ENCODE results near the gene SNRNP40. TPM values are rescaled to one million over a fixed set of nuclear protein-coding genes. Genes with fewer than 3 reads are reported as not detected.

SNRNP40 gene
- total and polyA plus RNA-seq, 2 of the 13 experiments (the other 11 are each of a cell fraction or from before 2014, with no cell fraction given) = 51.0 to 147 TPM

DNA sequence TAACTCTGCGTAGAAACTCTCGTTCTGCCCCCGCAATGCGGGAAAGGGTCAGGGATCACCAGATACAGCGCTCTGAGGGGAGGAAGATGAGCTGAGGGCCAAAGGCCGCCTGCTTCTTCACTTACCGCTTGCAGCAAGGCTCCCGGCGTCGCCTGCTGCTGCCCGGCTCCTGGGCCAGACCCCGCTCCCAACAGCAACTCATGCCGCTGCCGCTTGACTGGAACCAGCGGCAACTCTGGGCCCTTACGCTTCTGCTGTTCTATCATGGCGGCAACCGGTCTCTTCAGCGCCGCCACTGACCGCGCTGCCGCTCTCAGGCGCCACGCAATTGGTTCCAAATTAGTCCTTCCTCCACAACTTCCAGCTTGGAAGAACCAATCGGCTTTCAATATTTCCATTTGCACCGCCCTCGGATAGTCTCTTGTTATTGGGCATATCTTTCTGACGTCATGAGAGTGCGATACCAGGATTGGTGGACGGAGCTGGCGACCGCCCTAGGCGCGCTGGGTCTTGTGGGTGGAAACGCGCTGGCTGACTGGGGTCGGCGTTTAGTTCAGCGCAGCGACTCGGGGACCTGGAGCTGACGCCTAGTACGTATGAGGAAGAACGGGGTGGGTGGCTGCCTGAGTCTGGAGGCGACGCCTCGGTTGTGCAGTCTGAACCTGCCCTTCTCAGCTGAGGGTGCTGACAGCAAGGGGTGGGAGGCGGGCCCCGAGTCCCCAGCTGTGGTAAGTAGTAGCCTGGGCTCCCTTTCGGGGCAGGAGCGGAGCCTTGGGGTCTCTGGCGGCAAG, at the start of gene SNRNP40, which contains the start of gene ZCCHC17 (continued):
- TF ChIP-seq ETV6 (CRISPR knock-in tag; conservative IDR thresholded peaks at IDR 0.05) (no peak), MLLT10 (CRISPR knock-in tag; IDR thresholded peaks at IDR 0.05) (no peak), ZNF800 (CRISPR knock-in tag; IDR thresholded peaks at IDR 0.05) (no peak; the same call in 1 of the 2 replicates), NFKBIZ (CRISPR knock-in tag; IDR thresholded peaks at IDR 0.05) (no peak; the same call in 1 of the 2 replicates), MBNL3 (CRISPR knock-in tag; conservative IDR thresholded peaks at IDR 0.05) (no peak), ZNF724P (CRISPR knock-in tag; IDR thresholded peaks at IDR 0.05; ENCODE audit: borderline replicate concordance) (no peak), TBL1XR1 (IDR thresholded peaks at IDR 0.05; ENCODE audit: borderline replicate concordance, low read length, partially characterized antibody) (no peak), KLF9 (CRISPR knock-in tag; IDR thresholded peaks at IDR 0.05; ENCODE audit: low read depth) (no peak), ZNF296 (CRISPR knock-in tag; conservative IDR thresholded peaks at IDR 0.05) (0 out of 2 replicates have a peak, but pooled peaks have one; percentile 62), HCFC1 (IDR thresholded peaks at IDR 0.05; ENCODE audit: low read depth, low read length) (peak; percentile 34; the same call in 1 of the 2 replicates), ZNF619 (CRISPR knock-in tag; IDR thresholded peaks at IDR 0.05) (0 out of 2 replicates have a peak, but pooled peaks have one; percentile 17), ZNF354B (CRISPR knock-in tag; IDR thresholded peaks at IDR 0.05) (no peak), RBFOX2 (IDR thresholded peaks at IDR 0.05; ENCODE audit: low read depth, low read length) (peak; percentile 83), ZNF740 (CRISPR knock-in tag; IDR thresholded peaks at IDR 0.05) (no peak), ZNF446 (CRISPR knock-in tag; IDR thresholded peaks at IDR 0.05) (no peak), ZNF563 (CRISPR knock-in tag; IDR thresholded peaks at IDR 0.05) (no peak; the same call in 1 of the 2 replicates), FOXA1 (IDR thresholded peaks at IDR 0.05) (no peak), FOXA1 (CRISPR knock-in tag; IDR thresholded peaks at IDR 0.05) (no peak), ZNF337 (CRISPR knock-in tag; IDR thresholded peaks at IDR 0.05; ENCODE audit: borderline replicate concordance, low read depth) (no peak; the same call in 1 of the 2 replicates), ZNF7 (CRISPR knock-in tag; IDR thresholded peaks at IDR 0.05) (no peak), ZNF703 (CRISPR knock-in tag; IDR thresholded peaks at IDR 0.05; ENCODE audit: borderline replicate concordance) (no peak)
- TF ChIP-seq, protein P1, sequence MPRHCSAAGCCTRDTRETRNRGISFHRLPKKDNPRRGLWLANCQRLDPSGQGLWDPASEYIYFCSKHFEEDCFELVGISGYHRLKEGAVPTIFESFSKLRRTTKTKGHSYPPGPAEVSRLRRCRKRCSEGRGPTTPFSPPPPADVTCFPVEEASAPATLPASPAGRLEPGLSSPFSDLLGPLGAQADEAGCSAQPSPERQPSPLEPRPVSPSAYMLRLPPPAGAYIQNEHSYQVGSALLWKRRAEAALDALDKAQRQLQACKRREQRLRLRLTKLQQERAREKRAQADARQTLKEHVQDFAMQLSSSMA (CRISPR knock-in tag; IDR thresholded peaks at IDR 0.05) = no peak
- TF ChIP-seq, protein P2, sequence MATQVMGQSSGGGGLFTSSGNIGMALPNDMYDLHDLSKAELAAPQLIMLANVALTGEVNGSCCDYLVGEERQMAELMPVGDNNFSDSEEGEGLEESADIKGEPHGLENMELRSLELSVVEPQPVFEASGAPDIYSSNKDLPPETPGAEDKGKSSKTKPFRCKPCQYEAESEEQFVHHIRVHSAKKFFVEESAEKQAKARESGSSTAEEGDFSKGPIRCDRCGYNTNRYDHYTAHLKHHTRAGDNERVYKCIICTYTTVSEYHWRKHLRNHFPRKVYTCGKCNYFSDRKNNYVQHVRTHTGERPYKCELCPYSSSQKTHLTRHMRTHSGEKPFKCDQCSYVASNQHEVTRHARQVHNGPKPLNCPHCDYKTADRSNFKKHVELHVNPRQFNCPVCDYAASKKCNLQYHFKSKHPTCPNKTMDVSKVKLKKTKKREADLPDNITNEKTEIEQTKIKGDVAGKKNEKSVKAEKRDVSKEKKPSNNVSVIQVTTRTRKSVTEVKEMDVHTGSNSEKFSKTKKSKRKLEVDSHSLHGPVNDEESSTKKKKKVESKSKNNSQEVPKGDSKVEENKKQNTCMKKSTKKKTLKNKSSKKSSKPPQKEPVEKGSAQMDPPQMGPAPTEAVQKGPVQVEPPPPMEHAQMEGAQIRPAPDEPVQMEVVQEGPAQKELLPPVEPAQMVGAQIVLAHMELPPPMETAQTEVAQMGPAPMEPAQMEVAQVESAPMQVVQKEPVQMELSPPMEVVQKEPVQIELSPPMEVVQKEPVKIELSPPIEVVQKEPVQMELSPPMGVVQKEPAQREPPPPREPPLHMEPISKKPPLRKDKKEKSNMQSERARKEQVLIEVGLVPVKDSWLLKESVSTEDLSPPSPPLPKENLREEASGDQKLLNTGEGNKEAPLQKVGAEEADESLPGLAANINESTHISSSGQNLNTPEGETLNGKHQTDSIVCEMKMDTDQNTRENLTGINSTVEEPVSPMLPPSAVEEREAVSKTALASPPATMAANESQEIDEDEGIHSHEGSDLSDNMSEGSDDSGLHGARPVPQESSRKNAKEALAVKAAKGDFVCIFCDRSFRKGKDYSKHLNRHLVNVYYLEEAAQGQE (IDR thresholded peaks at IDR 0.05; ENCODE audit: borderline replicate concordance in 1 of 2, low read depth in 1 of 2, low read length in 2 of 2) = peak in 1 of 2 experiments; percentile 49; a peak in 1 of 4 replicates

Measured in HepG2 (cell line).